Stimulated activated CD8-positive, alpha-beta memory T cell treated with anti-CD3 and anti-CD28 coated beads, Interleukin-4, amount 100 ng/mL, for 24 hours (primary cell): ENCODE results near the gene CDHR4.
"Not testable (repeated sequence)": the region's sequence is repeated elsewhere in the genome, so short reads cannot be mapped to it uniquely, and the experiment has no call there.

Experiments used
- DNase-seq: peaks from one replicate; pipeline ENCODE4 v3.0.0-alpha.2; 2020; ENCODE audit warnings: low read depth

The CDHR4 gene

GRCh38 chr3:49780080-49780974 is 19.3 kb downstream of the CDHR4 start:
- no peak for DNase-seq

DNA sequence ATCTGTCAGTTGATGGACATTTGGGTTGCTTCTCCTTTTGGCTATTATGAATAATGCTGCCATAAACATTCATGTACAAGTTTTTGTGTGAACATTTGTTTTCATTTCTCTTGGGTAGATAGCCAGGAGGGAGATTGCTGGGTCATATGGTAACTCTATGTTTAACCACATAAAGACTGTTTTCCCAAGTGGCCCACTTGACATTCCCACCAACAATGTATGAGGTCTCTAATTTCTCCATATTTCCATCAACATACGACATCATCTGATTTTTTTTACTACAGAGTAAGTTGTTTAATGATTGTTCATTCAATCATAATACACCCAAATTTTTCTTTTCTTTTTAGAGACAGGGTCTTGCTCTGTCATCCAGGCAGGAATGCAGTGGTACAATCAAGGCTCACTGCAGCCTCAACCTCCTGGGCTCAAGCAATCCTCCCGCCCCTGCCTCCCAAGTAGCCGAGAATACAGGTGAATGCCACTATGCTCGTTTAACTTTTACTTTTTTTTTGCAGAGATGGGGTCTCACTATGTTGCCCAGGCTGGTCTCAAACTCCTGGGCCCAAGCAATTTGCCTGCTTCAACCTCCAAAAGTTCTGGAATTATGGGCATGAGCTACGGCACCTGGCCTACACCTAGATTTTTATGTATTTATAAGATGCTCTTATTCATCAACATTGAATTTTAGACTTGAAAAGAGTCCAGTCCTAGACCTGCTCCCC is 20.2 kb downstream of the CDHR4 start:
- no peak for DNase-seq

DNA sequence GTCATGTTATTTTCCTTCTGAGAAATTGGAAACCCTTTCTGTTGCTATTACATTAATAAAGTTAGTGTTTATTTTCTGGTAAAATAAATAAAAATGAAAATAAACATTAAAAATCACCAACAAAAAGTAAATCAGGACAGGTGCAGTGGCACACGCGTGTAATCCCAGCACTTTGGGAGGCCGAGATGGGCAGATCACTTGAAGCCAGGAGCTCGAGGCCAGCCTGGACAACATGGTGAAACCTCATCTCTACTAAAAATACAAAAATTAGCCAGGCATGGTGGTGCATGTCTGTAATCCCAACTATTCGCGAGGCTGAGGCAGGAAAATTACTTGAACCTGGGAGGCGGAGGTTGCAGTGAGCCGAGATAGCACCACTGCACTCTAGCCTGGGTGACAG is 23.6 kb downstream of the CDHR4 start:
- not testable (repeated sequence) for DNase-seq

DNA sequence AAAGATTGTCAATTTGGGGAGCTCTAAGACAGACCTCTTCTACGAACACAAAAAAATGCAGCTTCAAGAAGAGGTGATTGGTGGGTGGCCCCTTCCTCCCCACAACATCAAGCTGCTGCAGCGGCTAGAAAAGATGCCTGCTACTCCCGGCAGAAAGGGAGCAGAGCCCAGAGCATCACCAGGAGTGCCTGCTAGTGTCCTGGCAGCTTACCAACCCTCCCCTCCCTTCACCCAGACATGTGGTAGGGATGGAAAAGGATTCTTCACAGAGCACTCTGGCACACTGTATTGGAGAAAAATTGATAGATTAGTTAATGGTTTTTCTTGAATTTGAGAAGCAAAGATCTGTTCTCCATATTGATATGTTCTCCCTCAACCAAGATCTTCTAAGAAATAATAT is 24.1 kb downstream of the CDHR4 start:
- no peak for DNase-seq

GRCh38 chr3:49772703-49773102 is 27.0 kb downstream of the CDHR4 start:
- DNase-seq: no peak

GRCh38 chr3:49771340-49771938 is 28.2 kb downstream of the CDHR4 start:
- no peak for DNase-seq

GRCh38 chr3:49769926-49770325 is 29.7 kb downstream of the CDHR4 start:
- no peak for DNase-seq

- no peak for DNase-seq
These were observed 30.3 kb downstream of the CDHR4 start for GRCh38 chr3:49769286-49769915.

DNA sequence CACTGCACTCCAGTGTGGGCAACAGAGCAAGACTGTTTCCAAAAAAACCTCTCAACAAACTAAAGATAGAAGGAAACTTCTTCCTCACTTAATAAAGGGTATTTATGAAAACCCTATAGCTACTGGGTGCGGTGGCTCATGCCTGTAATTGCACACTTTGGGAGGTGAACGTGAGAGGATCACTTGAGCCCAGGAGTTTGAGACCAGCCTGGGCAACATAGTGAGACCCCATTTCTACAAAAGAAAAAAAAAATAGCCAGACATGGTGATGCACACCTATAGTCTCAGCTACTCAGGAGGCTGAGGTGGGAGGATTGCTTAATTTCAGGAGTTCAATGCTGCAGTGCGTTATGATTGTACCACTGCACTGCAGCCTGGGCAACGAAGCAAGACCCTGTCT is 35.7 kb downstream of the CDHR4 start:
- no peak for DNase-seq

DNA sequence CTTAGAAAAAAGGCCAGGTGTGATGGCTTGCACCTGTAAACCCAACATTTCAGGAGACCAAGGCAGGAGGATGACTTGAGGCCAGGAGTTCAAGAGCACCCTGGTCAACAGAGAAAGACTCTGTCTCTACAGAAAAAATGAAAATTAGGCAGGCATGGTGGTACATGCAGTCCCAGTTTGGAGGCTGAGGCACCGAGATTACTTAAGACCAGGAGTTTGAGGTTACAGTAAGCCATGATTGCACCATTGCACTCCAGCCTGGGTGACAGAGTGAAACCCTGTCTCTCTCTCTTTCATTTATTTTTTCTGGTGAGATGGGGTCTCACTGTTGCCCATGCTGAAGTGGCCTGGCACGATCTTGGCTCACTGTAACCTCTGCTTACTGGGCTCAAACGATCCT is 38.0 kb downstream of the CDHR4 start:
- DNase-seq: no peak

GRCh38 chr3:49759226-49759625 is 40.4 kb downstream of the CDHR4 start:
- no peak for DNase-seq

DNA sequence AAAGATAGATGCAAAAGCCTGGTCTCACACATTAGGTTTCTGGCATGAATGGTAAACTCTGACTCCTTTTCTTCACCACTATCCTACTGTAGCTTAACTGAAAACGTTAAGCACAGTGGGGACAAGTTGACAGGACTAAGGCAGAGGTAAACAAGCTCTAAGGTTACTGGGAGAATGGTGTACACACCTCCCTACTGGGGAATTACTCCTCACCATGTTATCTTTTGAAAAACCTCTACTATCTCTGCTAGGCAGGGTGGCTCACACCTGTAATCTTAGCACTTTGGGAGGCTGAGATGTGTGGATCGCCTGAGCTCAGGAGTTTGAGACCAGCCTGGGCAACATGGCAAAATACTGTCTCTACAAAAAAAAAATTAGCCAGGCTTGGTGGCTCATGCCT is 42.5 kb downstream of the CDHR4 start:
- no peak for DNase-seq

GRCh38 chr3:49756036-49756435 is 43.6 kb downstream of the CDHR4 start:
- DNase-seq: no peak

- no peak for DNase-seq
These were observed 45.1 kb downstream of the CDHR4 start for GRCh38 chr3:49754536-49754935.

DNA sequence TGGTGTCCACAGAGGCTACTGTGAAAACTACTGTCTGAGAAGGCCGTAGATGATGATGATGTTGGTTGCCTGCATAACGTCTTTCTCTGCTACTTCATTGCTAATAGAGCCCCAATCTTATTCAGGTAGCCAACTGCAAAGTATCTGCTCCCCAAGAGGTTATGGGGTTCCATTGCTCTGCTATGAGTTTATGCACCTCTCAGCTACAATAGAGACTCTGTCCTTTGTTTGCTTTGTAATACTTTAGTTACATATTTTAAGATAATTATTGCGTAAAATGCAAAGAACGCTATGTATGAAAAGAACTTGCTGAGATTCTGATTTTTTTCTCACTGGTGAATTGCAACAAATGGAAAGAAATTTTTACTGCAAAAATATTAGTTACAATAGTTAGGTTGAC is 48.2 kb downstream of the CDHR4 start:
- no peak for DNase-seq

DNA sequence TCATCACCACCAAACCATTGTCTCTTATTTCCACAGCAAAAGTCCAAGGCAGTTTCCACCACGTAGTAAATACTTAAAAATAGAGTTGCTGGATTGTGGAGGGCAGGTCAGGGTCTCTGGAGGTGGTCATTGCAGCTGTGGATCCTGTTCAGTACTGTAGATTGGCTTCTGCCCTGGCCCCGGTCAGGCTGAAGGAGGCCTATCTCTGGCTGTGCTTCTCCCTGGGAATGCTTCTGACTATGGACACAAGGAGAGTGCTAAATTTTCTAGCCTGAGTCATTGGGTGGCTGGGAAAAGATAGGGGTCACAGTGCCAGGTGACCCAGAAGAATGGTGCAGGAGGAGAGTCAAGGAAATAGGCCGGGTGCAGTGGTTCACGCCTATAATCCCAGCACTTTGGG is 49.6 kb downstream of the CDHR4 start:
- no peak for DNase-seq

GRCh38 chr3:49748874-49749273 is 50.8 kb downstream of the CDHR4 start:
- not testable (repeated sequence) for DNase-seq

DNA sequence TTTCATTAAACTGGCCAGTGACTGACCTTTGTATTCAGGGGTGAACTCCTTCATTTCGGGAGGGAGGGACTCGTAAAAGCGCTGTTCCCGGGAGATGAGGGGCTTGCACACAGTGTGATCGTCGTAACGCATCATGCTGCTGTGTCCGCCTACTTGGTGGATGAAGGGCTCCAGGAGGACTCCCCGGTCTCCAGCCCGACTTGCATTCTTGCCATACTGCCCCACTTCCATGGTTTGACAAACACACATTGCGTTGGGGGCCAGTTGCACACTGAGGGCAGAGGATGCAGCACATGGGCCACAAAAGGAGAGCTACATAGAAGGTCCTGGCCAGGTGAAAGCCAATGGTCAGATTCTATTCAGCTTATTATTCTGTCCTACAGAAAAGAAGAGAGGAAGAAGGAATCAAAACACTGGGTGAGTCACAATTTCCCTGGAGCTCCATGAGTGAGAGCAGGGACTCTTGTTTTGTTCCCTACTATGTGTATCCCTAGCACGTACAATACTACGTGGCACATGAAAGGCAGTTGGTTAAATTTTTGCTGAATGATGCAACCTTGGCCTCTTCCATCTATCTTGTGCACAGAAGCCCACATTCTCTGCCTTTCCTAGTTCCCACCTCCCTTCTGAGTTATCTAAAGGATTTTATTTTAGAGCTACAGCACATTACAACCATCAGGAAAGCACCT is 51.7 kb downstream of the CDHR4 start:
- no peak for DNase-seq

DNA sequence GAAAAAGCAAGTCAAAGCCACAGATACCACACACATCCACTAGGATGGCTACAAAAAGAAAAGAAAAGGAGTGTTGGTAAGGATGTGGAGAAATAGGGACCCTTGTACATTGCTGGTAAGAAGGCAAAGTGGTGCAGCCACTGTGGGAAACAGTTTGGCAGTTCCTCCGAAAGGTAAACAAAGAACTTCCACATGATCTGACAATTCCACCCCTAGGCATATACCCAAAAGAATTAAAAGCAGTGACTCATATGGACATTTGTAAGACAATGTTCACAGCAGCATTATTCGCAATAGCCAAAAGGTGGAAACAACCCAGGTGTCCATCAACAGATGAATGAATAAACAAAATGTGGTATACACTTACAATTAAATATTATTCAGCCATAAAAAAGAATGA is 53.7 kb downstream of the CDHR4 start:
- no peak for DNase-seq
